ENCODE results near the gene CLBA1.

Gene CLBA1

GRCh38 chr14:105005329-105005928 is 19.8 kb downstream of the CLBA1 start:
- DNase-seq (ENCODE audit: low spot score) = no peak

DNA sequence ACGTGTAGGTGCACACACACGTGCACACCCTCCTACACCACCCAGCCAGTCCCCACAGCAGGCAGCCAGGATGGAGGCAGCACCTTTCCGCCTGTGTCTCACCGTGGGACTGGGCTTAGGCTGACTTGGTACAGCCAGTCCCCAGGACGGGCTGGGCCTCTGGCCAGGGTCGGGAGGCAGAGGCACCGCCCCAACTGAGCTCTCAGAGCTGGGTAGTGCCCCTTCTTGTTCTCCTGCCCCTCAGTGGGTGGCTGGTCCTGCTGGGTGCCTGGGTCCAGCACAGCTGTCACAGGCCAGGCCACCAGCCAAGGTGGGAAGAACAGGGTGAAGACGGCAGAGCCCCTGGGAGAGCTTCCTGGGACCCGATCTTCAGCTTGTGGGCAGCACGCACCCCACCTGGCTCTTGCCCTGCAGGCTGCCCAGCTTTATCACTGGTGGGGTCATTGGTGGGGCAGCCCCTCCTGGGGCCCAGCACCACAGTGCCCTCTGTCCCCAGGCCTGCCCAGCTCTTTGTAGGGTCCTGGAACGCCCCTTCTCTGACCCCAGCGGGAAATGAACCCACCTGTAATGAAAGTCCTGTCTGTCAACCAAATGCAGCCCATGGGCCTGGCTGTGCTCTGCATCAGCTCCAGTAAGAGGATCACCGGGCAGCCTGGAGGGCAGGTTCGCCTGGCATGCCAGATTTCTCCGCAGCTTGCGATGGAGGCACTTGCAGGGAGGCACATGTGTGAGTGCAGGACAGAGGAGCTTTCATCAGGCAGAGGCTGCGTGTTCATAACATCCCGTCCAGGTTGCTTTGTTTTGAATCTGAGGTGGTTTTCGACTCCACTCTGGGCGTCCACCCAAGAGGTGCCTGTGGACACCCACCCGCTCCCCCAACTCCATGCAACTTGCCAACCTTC is 20.6 kb downstream of the CLBA1 start:
- no peak for DNase-seq (ENCODE audit: low spot score)

DNA sequence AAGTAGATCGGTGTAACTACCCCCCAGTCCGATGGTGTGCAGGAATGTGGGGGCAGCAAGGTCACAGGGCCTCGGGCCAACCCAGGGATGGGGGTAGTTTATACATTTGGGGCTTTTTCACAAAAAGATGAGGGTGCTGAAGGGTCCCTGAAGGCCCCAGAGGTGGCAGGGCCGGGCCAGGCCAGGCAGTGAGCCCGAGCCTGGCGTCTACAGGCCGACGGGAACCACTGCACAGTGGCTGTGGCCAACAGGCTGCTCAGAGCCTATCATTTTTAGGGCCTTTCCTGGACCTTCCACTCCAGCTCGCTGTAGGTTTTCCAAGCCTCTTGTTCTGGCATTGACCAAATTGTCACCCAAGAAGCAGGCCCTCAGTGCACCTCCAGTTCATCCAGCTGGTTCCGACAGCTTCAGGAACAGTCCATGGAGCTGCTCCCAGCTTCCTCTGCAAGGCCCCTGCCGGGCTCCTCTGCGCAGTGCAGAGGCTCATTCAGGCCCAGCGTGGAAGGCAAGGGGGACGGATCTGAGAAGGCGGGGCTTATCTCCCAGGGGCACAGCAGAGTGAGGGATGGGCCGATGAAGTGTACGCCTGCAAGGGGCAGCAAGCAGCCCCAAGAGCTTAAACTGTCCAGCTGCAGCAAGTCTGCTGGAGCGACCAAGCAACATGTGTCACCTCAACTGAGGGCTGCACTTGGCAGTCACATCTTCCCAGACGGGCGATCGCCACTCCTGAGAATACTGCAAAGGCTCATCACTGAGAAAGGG is 21.4 kb downstream of the CLBA1 start:
- no peak for DNase-seq (ENCODE audit: low spot score)

DNA sequence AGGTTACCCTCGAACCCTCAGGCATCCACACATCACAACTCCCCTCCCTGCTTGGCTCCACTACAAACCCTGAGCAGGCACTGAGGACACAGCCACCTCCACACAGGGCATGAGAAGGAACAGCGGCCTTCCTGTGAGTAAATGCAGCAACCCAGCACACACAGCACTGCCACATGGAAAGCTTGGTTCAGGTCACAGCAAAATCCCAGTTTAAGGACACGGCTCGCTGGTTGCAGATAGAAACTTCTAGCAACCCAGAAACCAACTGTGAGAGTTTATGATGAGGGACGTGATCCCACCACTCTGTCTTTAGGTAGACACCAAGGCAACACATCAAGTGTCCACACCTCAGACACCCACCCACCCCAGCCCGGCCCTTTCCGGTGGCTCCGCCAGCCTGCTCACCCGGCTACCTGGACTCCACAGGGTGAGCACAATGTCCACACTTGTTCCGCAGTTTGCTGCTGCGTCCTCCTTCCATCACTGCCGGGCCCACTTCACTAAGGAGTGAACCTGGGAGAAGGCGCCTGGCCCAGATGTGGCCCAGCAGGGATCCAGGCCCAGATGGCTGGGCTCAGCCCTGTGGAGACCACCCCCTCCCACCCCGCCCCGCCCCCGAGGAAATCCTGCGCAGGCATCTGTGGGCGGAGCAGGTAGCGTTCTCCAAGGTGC is 22.1 kb downstream of the CLBA1 start:
- no peak for DNase-seq (ENCODE audit: low spot score)

DNA sequence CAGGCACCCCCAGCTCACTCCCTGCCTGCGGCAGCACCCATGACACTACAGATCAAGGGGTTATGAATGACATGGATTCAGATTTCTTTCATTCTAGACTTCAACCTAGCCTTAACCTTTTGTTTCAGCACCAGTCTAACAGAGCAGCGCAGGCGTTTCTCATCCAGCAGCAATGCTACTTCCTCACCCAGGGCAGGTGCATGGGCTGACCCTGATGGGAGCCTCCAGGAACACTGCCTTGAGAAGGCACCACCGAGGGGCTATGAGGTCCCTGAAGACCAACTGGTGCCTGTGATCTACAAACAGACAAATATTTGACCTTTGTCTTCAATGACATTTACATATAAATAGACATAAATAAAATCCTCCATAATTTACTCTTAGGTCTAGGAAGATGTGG is 24.5 kb downstream of the CLBA1 start:
- DNase-seq (ENCODE audit: low spot score) = no peak

- peak; percentile 56 for DNase-seq (ENCODE audit: low spot score)
These were observed 25.3 kb downstream of the CLBA1 start for GRCh38 chr14:105010891-105011291.

DNA sequence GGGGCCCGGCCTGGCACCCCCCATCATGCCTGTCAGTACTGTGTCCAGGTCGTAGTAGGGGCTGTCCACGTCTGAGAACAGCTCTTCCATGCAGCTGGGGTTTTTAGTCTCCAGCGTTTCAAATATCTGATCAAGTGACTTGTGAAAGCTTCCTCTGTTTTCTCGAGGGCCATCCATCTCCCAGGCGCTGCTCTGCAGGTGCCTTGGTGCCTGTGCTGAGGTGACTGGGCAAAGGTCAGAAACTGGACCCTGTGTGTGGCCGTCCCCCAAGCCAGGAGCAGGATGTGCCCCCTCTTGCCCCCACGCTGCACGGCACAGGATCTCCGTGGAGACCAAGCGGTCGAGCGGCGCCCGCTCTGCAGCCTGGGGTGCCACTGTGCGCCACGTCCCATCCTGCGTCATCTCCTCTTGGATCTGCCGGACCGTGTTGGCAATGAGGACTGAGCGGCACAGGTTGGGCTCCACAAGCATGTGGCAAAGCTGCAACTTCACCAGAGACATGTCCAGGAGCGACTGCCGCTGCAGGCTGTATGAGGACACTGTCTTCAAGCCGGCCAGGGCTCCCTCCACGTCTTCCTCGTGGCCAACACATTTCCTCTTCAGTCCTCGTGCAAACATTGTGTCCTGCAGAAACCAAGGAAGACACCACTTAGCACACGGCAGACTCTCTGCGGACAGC is 25.9 kb downstream of the CLBA1 start:
- DNase-seq (ENCODE audit: low spot score) = no peak

DNA sequence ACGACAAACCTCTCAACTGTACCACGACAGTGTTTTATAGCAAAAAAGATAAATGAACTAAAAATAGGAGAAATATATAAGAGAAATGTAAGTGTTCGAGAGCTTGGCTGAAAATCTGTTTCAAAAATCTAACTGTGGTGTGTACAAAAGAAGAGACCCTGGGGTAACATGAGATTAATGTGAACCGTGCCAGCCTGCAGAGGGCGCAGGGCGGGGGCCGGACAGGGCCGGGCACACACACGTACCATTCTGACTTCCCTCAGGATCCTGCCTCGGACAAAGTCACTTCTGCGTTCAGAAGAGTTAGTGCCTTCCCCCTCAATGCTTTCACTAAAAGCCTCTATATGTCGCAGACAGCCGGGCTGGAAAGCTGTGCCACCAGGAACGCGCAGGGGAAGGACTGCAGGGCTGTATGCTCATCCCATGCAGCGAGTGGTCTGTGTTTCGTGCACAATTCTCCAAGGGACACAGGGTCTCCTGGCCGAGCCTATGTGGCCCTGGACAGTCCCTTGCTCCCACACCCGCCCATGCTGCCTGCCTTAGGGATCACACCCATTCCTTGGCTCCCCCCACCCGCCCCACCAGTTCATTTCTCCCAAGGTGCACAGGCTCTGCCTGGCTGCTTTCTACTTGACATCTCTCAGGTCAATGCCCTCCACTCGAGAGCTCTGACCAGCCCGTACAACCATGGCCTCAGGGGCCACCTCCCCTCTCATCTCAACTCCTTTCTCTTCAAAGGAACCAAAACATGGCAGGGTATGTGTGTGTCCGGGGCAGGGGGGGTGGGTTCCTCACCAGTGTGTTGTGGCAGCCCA is 26.8 kb downstream of the CLBA1 start:
- no peak for DNase-seq (ENCODE audit: low spot score)

DNA sequence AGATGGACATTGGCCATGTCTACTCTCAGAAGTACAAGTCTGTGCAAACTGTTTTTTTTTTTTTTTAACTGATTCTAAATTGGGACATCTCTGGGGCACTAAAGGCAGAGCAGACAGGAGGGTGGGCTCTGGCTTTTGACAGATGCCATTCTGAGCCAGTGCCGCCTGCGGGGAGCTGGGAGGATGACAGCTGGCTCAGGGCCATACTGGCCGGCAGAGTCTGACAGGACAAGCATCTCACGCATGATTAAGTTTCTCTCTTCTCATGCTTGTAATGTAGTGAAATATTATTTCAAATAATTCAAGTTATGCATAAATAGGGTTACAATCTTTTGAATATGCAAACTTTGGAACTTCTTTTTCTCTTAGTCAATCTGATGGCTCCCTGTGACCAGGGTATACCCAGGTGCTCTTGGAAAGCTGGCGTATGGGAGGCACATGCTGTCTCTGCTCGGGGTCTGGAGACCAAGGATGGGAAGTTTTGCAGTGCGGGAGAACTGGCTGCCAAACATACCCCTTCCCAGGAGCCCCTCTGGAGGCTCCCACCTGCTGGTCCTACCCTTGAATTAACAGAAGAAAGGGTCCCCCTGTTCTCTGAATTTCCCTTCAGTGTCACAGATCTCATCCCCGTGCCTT is 27.7 kb downstream of the CLBA1 start:
- DNase-seq (ENCODE audit: low spot score) = no peak

- no peak for DNase-seq (ENCODE audit: low spot score)
These were observed 28.4 kb downstream of the CLBA1 start for GRCh38 chr14:105014032-105014431.

GRCh38 chr14:105014631-105015030 is 29.0 kb downstream of the CLBA1 start:
- DNase-seq (ENCODE audit: low spot score) = no peak

DNA sequence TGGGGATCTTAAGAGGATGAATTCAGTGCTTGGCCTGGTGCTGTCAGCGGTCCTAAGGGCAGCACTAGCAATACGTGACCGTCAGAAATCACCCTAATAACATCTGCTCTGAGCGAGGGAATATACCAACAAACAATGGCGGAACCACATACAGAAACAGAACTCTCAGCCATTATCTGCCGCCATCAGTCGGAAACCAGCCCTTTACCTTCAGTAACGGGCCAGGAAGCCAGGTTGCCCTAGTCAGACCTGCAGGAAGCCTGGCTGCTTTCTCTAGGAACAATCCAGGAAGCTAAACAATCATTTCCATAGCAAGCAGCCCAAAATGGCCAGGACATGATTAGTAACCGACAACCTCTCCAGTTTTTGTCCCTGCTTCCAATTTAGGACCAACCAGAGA is 29.7 kb downstream of the CLBA1 start:
- no peak for DNase-seq (ENCODE audit: low spot score)

GRCh38 chr14:105015905-105016304 is 30.3 kb downstream of the CLBA1 start:
- no peak for DNase-seq (ENCODE audit: low spot score)

DNA sequence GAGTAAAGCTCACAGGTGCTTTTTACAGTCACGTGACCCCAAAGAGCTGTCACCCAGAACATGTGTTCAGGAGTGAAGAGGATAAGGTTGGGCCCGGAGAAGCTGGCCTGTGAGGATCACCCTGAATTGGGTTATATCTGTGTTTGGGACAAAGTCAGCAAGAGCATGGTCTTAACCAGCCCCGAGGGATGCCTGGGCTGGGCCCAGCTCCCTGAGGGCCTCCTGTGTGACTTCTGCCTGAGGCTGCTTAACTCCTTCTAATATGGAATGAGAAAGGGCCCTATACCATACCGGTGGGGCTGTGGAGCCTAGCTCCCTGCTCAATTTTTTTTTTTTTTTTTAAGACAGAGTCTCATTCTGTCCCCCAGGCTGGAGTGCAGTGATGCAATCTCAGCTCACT is 32.8 kb downstream of the CLBA1 start:
- no peak for DNase-seq (ENCODE audit: low spot score)

- no peak for DNase-seq (ENCODE audit: low spot score)
These were observed 34.5 kb downstream of the CLBA1 start for GRCh38 chr14:105019861-105020814.

DNA sequence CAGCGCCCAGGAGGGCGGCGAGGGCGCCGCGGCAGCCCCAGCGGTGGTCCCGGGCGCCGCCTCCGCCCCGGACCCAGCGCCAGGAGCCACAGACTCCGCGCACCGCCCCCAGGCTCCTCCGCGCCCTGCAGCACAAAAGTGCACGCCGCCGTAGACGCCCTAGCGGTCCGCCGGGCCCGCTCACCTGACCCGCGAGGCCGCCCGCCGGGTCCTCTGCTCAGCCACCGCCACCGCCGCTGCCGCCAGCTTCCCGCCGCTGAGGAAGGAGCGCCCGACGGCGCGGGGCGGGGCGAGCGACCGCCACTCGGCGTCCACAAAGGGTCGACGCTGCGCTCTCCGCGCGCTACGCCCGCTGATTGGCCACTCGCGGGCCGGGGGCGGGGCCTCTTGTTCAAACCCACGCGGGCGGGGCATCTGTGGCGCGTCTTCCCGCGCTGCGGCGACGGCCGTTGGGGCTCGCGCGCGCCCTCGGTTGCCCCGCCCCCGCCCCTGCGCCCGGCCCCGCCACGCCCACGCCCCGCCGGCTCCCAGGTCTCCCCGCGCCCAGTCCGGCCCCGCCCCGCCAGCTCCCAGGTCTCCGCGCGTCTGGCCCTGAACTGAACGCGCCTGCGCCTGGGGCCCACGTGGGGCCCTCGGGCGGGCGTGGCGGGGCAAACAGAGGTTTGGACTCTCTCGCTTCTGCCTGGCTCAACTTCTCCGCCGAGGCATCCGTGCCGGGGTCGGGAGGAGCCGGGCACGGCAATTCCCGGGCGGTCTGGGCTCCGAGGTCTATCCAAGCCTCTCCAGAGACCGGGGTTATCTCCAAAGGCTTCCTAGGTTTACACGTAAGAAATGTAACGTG is 35.4 kb downstream of the CLBA1 start, which contains the start of gene CDCA4:
Gene CDCA4, minus strand, starts transcription at position 269 of the 841 bp plus-strand sequence. CDS start 9,154 bp downstream, outside the sequence.
- peak; percentile 83 for DNase-seq (ENCODE audit: low spot score)

DNA sequence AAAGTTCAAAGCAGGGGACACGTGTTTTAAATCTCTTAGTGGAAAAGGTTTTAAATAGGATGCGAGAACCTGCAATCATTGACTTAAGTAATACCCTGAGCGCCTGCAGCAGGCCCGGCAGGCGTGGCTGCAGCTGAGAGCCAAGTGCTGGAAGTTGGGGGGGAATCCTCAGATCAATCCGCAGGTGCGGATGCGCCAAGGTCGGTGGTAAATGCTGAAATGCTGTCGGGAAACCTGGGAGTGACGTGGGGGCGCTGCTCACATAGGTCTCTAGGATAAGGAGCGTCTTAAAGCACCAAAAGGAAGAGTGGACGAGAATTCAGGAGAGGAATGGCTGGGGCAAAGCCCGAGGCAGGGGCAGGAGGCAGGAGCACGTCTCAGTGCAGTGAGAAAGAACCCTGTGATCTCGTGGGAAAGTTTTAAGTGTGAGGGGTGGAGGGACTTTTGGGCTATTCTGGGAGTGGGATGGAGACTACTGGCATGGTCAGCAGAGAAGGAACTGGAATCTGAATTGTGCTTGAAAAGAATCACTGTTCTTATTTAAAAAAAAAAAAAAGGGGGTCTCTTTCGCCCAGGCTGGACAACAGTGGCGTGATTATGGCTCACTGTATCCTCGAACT is 36.2 kb downstream of the CLBA1 start:
- DNase-seq (ENCODE audit: low spot score) = peak; percentile 62

Measured in SK-N-DZ (cell line).